DOHH2 (cell line): ENCODE data around the gene ZMIZ1.

ENCODE experiments used
- EZH2phosphoT487 ChIP-seq: fragments of 200-600 bp; sonication (generic); IDR thresholded peaks from 2 replicates; pipeline ENCODE4 v1.6.1; 2017; ENCODE audit warnings: borderline replicate concordance, mild to moderate bottlenecking, antibody characterized with exemption, low read length, moderate library complexity, mixed read lengths
- TF ChIP-seq, protein P1 (sequence below): fragments of 200-600 bp; sonication (generic); IDR thresholded peaks from one replicate; pipeline ENCODE4 v1.5.1; 2014; ENCODE audit warnings: antibody characterized with exemption, mild to moderate bottlenecking, low read depth, low read length; ENCODE audit not compliant: poor library complexity, severe bottlenecking

DNA sequence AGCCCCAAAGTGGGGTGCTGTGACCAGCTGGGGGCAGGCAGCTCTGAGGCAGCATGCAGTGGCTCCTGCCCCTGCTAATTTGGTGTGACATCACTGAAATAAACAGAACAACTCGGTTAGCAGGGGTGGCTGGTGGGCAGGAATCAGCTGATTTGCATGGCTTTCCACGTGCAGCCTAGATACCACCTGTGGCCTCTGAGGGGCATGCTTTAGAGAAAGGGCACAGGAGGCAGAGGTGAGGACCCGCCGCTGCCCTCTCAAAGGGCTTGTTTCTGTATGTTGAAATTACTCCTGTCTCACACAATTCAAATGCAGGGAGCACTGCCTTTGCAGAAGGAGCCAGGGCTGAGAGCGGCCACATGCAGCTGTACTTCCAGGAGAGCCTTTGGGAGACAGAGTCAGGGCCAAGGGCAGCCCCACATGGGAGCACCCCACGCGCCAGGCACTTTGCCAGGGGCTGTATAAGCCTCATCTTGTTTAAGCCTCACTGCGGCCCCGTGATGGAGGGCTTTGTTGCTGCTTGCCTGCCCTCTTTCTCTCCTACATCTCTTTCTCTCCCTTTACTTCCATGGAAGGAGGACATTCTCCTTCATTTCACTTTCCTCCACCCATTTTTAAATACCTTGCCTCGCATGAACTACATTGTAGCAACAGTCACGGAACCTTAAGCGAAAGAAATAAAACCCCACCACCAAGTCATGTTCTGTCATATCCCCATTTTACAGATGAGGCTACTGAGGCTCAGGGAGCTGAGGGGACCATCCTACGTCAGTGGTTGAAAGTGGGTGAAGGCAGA, 137.7 kb downstream of the ZMIZ1 start:
- TF ChIP-seq, protein P1, sequence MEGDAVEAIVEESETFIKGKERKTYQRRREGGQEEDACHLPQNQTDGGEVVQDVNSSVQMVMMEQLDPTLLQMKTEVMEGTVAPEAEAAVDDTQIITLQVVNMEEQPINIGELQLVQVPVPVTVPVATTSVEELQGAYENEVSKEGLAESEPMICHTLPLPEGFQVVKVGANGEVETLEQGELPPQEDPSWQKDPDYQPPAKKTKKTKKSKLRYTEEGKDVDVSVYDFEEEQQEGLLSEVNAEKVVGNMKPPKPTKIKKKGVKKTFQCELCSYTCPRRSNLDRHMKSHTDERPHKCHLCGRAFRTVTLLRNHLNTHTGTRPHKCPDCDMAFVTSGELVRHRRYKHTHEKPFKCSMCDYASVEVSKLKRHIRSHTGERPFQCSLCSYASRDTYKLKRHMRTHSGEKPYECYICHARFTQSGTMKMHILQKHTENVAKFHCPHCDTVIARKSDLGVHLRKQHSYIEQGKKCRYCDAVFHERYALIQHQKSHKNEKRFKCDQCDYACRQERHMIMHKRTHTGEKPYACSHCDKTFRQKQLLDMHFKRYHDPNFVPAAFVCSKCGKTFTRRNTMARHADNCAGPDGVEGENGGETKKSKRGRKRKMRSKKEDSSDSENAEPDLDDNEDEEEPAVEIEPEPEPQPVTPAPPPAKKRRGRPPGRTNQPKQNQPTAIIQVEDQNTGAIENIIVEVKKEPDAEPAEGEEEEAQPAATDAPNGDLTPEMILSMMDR, result no peak
- no peak for TF ChIP-seq EZH2phosphoT487
